ENCODE data around the gene COPA.

Gene COPA

DNA sequence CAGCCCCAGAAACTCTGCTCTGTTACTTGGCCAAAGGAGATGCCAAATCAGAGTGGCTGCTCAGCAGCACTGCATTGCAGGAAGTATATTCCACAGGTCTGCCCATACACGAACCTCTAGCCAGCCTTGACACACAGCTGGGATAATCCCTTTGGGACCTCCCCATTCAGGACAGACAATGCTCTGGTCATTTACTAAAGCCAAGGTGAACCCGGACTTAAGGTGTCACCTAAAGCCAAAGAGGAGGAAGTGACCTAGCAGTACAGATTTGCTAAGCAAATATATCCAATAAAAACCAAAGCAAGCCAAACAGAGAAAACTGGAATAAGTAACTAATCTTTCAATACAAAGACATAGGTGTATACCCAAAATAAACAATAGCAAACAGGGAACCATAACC lies 27.7 kb downstream of the COPA start:
- ATAC-seq = no peak
- TF ChIP-seq, protein P1, sequence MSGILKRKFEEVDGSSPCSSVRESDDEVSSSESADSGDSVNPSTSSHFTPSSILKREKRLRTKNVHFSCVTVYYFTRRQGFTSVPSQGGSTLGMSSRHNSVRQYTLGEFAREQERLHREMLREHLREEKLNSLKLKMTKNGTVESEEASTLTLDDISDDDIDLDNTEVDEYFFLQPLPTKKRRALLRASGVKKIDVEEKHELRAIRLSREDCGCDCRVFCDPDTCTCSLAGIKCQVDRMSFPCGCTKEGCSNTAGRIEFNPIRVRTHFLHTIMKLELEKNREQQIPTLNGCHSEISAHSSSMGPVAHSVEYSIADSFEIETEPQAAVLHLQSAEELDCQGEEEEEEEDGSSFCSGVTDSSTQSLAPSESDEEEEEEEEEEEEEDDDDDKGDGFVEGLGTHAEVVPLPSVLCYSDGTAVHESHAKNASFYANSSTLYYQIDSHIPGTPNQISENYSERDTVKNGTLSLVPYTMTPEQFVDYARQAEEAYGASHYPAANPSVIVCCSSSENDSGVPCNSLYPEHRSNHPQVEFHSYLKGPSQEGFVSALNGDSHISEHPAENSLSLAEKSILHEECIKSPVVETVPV (CRISPR knock-in tag; IDR thresholded peaks at IDR 0.05) = no peak
- TF ChIP-seq SNAI2 (CRISPR knock-in tag; IDR thresholded peaks at IDR 0.05) (no peak), TCF4 (CRISPR knock-in tag; IDR thresholded peaks at IDR 0.05; ENCODE audit: borderline replicate concordance) (no peak), ESRRG (CRISPR knock-in tag; IDR thresholded peaks at IDR 0.05) (no peak), CSDC2 (CRISPR knock-in tag; IDR thresholded peaks at IDR 0.05) (no peak), ARNTL (CRISPR knock-in tag; IDR thresholded peaks at IDR 0.05; ENCODE audit: borderline replicate concordance, low read depth) (no peak), ZC3H10 (CRISPR knock-in tag; IDR thresholded peaks at IDR 0.05) (no peak), RARB (CRISPR knock-in tag; IDR thresholded peaks at IDR 0.05) (no peak), ZNF8 (CRISPR knock-in tag; IDR thresholded peaks at IDR 0.05) (no peak), ZNF565 (CRISPR knock-in tag; conservative IDR thresholded peaks at IDR 0.05; ENCODE audit: low read depth) (no peak), ZNF70 (CRISPR knock-in tag; IDR thresholded peaks at IDR 0.05) (no peak), ZFP30 (CRISPR knock-in tag; IDR thresholded peaks at IDR 0.05) (no peak)
- TF ChIP-seq, protein P2, sequence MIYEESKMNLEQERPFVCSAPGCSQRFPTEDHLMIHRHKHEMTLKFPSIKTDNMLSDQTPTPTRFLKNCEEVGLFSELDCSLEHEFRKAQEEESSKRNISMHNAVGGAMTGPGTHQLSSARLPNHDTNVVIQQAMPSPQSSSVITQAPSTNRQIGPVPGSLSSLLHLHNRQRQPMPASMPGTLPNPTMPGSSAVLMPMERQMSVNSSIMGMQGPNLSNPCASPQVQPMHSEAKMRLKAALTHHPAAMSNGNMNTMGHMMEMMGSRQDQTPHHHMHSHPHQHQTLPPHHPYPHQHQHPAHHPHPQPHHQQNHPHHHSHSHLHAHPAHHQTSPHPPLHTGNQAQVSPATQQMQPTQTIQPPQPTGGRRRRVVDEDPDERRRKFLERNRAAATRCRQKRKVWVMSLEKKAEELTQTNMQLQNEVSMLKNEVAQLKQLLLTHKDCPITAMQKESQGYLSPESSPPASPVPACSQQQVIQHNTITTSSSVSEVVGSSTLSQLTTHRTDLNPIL (CRISPR knock-in tag; IDR thresholded peaks at IDR 0.05; ENCODE audit: low read depth) = no peak
- TF ChIP-seq, protein P3, sequence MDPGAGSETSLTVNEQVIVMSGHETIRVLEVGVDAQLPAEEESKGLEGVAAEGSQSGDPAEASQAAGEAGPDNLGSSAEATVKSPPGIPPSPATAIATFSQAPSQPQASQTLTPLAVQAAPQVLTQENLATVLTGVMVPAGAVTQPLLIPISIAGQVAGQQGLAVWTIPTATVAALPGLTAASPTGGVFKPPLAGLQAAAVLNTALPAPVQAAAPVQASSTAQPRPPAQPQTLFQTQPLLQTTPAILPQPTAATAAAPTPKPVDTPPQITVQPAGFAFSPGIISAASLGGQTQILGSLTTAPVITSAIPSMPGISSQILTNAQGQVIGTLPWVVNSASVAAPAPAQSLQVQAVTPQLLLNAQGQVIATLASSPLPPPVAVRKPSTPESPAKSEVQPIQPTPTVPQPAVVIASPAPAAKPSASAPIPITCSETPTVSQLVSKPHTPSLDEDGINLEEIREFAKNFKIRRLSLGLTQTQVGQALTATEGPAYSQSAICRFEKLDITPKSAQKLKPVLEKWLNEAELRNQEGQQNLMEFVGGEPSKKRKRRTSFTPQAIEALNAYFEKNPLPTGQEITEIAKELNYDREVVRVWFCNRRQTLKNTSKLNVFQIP (CRISPR knock-in tag; IDR thresholded peaks at IDR 0.05; ENCODE audit: borderline replicate concordance, low read depth) = no peak
- TF ChIP-seq, protein P4, sequence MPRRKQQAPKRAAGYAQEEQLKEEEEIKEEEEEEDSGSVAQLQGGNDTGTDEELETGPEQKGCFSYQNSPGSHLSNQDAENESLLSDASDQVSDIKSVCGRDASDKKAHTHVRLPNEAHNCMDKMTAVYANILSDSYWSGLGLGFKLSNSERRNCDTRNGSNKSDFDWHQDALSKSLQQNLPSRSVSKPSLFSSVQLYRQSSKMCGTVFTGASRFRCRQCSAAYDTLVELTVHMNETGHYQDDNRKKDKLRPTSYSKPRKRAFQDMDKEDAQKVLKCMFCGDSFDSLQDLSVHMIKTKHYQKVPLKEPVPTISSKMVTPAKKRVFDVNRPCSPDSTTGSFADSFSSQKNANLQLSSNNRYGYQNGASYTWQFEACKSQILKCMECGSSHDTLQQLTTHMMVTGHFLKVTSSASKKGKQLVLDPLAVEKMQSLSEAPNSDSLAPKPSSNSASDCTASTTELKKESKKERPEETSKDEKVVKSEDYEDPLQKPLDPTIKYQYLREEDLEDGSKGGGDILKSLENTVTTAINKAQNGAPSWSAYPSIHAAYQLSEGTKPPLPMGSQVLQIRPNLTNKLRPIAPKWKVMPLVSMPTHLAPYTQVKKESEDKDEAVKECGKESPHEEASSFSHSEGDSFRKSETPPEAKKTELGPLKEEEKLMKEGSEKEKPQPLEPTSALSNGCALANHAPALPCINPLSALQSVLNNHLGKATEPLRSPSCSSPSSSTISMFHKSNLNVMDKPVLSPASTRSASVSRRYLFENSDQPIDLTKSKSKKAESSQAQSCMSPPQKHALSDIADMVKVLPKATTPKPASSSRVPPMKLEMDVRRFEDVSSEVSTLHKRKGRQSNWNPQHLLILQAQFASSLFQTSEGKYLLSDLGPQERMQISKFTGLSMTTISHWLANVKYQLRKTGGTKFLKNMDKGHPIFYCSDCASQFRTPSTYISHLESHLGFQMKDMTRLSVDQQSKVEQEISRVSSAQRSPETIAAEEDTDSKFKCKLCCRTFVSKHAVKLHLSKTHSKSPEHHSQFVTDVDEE (CRISPR knock-in tag; IDR thresholded peaks at IDR 0.05) = no peak
- TF ChIP-seq, protein P5, sequence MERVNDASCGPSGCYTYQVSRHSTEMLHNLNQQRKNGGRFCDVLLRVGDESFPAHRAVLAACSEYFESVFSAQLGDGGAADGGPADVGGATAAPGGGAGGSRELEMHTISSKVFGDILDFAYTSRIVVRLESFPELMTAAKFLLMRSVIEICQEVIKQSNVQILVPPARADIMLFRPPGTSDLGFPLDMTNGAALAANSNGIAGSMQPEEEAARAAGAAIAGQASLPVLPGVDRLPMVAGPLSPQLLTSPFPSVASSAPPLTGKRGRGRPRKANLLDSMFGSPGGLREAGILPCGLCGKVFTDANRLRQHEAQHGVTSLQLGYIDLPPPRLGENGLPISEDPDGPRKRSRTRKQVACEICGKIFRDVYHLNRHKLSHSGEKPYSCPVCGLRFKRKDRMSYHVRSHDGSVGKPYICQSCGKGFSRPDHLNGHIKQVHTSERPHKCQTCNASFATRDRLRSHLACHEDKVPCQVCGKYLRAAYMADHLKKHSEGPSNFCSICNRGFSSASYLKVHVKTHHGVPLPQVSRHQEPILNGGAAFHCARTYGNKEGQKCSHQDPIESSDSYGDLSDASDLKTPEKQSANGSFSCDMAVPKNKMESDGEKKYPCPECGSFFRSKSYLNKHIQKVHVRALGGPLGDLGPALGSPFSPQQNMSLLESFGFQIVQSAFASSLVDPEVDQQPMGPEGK (CRISPR knock-in tag; IDR thresholded peaks at IDR 0.05; ENCODE audit: borderline replicate concordance) = no peak

DNA sequence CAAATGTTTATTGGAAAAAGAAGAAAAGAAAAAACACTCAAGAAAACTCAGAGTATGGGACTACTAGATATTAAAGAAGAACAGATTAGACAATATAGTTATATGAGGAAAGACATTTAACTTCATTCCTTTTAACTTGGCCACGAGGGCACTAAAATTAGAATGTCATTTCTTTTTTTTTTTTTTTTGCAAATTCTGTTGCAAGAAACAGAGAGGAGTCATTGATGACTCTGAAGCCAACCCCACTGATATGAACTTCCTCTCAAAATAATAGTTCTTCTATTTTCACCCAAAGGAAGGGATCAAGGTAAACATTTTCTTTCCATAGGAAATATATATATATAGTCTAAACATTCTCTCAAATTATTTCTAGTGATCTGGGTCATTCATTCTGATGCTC lies 33.5 kb downstream of the COPA start:
- ATAC-seq = no peak
- TF ChIP-seq TCF4 (CRISPR knock-in tag; IDR thresholded peaks at IDR 0.05; ENCODE audit: borderline replicate concordance) (no peak), SNAI2 (CRISPR knock-in tag; IDR thresholded peaks at IDR 0.05) (no peak), ZC3H10 (CRISPR knock-in tag; IDR thresholded peaks at IDR 0.05) (no peak), OSR1 (CRISPR knock-in tag; IDR thresholded peaks at IDR 0.05) (no peak), ISL1 (CRISPR knock-in tag; IDR thresholded peaks at IDR 0.05) (no peak), CSDC2 (CRISPR knock-in tag; IDR thresholded peaks at IDR 0.05) (no peak), RARB (CRISPR knock-in tag; IDR thresholded peaks at IDR 0.05) (no peak), BACH2 (CRISPR knock-in tag; IDR thresholded peaks at IDR 0.05; ENCODE audit: borderline replicate concordance) (no peak)

DNA sequence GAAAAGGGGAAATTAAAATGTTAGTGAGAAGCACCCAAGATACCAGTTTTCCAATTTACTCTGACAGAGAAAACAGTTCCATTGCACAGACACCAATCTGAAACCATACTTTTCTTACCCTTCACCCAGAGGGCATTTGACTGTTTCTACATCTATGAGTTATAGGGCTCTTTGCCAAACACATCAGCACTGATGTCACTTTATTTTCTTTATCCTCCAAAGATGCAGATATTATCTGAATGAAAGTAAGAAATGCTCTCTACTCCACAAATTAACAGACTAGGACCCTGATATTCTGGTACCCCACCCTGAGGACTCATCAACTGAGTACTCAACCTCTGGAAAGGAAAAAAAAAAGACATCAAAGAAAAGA lies 33.9 kb downstream of the COPA start:
- no peak for ATAC-seq
- no peak for TF ChIP-seq OSR1 (CRISPR knock-in tag; IDR thresholded peaks at IDR 0.05)
- TF ChIP-seq, protein P2 (CRISPR knock-in tag; IDR thresholded peaks at IDR 0.05; ENCODE audit: low read depth) = no peak
- TF ChIP-seq, protein P3 (CRISPR knock-in tag; IDR thresholded peaks at IDR 0.05; ENCODE audit: borderline replicate concordance, low read depth) = no peak
- no peak for TF ChIP-seq GLIS3 (CRISPR knock-in tag; IDR thresholded peaks at IDR 0.05)
- TF ChIP-seq, protein P5 (CRISPR knock-in tag; IDR thresholded peaks at IDR 0.05; ENCODE audit: borderline replicate concordance) = no peak
- no peak for TF ChIP-seq TOX (CRISPR knock-in tag; IDR thresholded peaks at IDR 0.05; ENCODE audit: borderline replicate concordance)
- no peak for TF ChIP-seq RARB (CRISPR knock-in tag; IDR thresholded peaks at IDR 0.05)
- no peak for TF ChIP-seq CSDC2 (CRISPR knock-in tag; IDR thresholded peaks at IDR 0.05)
- no peak for TF ChIP-seq ZFP3 (CRISPR knock-in tag; IDR thresholded peaks at IDR 0.05)
- TF ChIP-seq ZFP30 (CRISPR knock-in tag; IDR thresholded peaks at IDR 0.05) = no peak
- TF ChIP-seq ESRRG (CRISPR knock-in tag; IDR thresholded peaks at IDR 0.05) = no peak
- TF ChIP-seq ZC3H10 (CRISPR knock-in tag; IDR thresholded peaks at IDR 0.05) = no peak
- no peak for TF ChIP-seq SNAI2 (CRISPR knock-in tag; IDR thresholded peaks at IDR 0.05)
- TF ChIP-seq PPARA (CRISPR knock-in tag; IDR thresholded peaks at IDR 0.05; ENCODE audit: borderline replicate concordance) = no peak
- TF ChIP-seq ZNF8 (CRISPR knock-in tag; IDR thresholded peaks at IDR 0.05) = no peak
